Stimulated activated CD4-positive, alpha-beta T cell treated with anti-CD3 and anti-CD28 coated beads, Interleukin-1b, Interleukin-23, amount 100 ng/mL, for 48 hours (primary cell): Measurements from ENCODE around the gene TMCC1.

Source experiments
- DNase-seq: peaks from one replicate; pipeline ENCODE4 v3.0.0-alpha.2; 2020

TMCC1 gene

GRCh38 chr3:129605922-129606635 lies 287.4 kb downstream of the TMCC1 start:
- DNase-seq = no peak

GRCh38 chr3:129605203-129605921 lies 288.1 kb downstream of the TMCC1 start:
- peak; percentile 36 for DNase-seq

DNA sequence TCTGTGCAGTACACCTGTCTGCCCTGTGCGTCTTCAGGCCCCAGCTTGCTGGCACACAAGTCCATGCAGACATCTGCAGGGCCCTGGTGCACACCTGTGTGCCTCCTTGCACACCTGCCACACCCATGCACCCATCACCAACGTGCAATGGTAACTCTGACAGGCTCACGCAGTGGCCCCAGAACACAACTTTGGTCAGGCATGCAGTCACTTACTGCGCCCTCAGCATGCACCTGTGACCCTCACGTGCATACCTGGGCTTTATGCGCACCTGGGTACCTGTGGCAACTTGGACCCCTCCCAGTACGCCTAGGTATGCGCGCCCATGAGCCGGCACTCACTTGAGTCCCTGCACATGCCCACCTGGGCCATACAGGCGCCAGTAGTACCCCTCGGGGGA lies 288.7 kb downstream of the TMCC1 start:
- DNase-seq = no peak

GRCh38 chr3:129603991-129604749 lies 289.3 kb downstream of the TMCC1 start:
- no peak for DNase-seq

- no peak for DNase-seq
These were observed 290.0 kb downstream of the TMCC1 start for GRCh38 chr3:129603561-129603942.

- DNase-seq = no peak
These were observed 290.6 kb downstream of the TMCC1 start for GRCh38 chr3:129602730-129603560.

- DNase-seq = no peak
These were observed 291.2 kb downstream of the TMCC1 start for GRCh38 chr3:129602309-129602708.

DNA sequence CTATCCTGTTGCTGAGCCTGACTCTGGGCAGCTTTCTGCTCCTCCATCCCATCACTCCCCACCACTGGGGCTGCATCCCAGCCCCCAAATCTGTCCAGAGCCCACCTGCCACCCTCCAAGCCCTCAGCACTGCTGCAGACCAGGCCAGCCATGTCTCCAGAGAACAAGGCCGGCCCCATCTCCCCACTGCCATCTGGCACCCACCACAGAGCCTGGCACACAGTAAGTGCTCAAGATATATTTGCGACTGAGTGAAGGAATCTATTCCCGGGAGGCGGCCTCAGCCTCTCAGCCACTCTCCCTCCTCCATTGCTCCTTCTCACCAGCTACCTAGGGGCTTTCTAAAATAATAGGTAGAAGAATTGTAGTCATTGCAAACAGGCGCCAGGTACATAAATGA lies 291.8 kb downstream of the TMCC1 start:
- DNase-seq = no peak

DNA sequence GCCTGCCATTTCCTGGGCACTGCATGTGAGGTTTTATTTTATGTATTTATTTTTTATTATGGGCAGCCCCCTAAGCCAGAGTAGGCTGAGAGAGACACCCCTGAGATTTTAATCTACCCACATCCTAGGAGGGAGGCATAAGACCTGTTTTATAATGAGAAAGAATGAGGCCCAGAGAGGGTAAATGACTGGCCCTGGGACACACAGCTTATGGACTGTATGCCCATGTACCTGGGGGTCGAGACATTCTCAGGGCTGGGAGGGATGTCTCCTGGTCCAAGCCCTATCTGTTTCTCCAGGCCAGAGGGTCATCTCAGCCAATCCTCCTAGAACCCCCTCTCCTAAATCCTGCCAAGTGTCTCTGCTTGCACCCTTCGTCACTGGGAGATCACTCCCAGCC lies 293.2 kb downstream of the TMCC1 start:
- DNase-seq = no peak

GRCh38 chr3:129599607-129600006 lies 293.9 kb downstream of the TMCC1 start:
- DNase-seq = no peak

GRCh38 chr3:129599073-129599472 lies 294.4 kb downstream of the TMCC1 start:
- DNase-seq = no peak

DNA sequence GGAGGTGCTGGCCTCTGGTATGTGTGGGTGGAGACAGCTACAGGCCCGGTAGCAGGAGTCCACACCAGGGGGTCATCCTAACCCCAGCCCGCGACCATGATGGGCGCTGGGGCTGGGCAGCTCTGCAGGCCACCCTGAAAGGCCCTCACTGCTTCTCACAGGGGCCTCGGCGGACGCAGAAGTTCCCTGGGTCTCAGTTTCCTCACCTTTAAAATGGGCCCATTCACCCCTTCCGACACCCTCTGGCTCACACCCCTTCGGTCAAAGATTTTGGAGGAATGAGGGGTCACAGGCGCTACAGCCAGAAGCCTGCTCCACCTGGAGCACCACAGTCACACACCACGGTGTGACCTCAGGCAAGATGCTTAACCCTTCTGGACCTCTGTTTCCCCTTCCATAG lies 295.0 kb downstream of the TMCC1 start:
- no peak for DNase-seq

GRCh38 chr3:129598000-129598381 lies 295.5 kb downstream of the TMCC1 start:
- DNase-seq = no peak
